HEK293 (cell line): ENCODE measurements around the gene TIRAP.

Experiments used
- CTCF ChIA-PET: fragments of 350-600 bp; formaldehyde crosslinking; extraction: SDS; loops from one replicate; lab custom pipeline; 2021; ENCODE audit warnings: antibody characterized with exemption; lab: Yijun Ruan, JAX
- POLR2A ChIA-PET: fragments of 300-600 bp; formaldehyde crosslinking; extraction: SDS; loops from one replicate; lab custom pipeline; 2020; ENCODE audit warnings: antibody characterized with exemption, inconsistent platforms; lab: Yijun Ruan, JAX
- H3K27ac ChIP-seq: fragments of 200-500 bp; sonication (Bioruptor generic); 2 replicates; pipeline ENCODE4 v1.5.1; 2014; ENCODE audit warnings: low read depth, low read length, control low read depth, inconsistent platforms; ENCODE audit errors: extremely low read depth
- H3K36me3 ChIP-seq, 2 experiments: fragments of 200-500 bp in 1 of 2; sonication (Bioruptor generic) in 1 of 2; 1 replicate in 1 of 2; 2 replicates in 1 of 2; pipeline ENCODE4 v1.5.1; 2014 to 2017; ENCODE audit warnings: inconsistent platforms in 2 of 2, low read length in 2 of 2; ENCODE audit not compliant: control insufficient read depth in 2 of 2, insufficient read depth in 1 of 2
- H3K4me1 ChIP-seq: fragments of 200-500 bp; sonication (Bioruptor generic); 2 replicates; pipeline ENCODE4 v1.5.1; 2014; ENCODE audit warnings: mild to moderate bottlenecking, low read length, inconsistent platforms; ENCODE audit not compliant: control insufficient read depth, insufficient read depth
- H3K4me3 ChIP-seq: 2 replicates; pipeline ENCODE4 v1.5.1; 2011; ENCODE audit warnings: low read depth, mild to moderate bottlenecking, control low read depth, low read length, moderate library complexity
- H3K9me3 ChIP-seq: fragments of 200-500 bp; sonication (Bioruptor generic); 2 replicates; pipeline ENCODE4 v1.5.1; 2014; ENCODE audit warnings: low read depth, low read length, inconsistent platforms; ENCODE audit not compliant: control insufficient read depth, insufficient read depth
- BCL11B ChIP-seq: fragments of 450-650 bp; formaldehyde crosslinking; IDR thresholded peaks from 2 replicates; pipeline ENCODE4 v1.5.1; 2016; ENCODE audit warnings: low read depth, missing biosample characterization, missing genetic modification characterization
- BCL6B ChIP-seq: fragments of 450-650 bp; formaldehyde crosslinking; IDR thresholded peaks from 2 replicates; pipeline ENCODE4 v1.5.1; 2017; ENCODE audit warnings: missing biosample characterization, missing genetic modification characterization
- GLIS1 ChIP-seq: fragments of 450-650 bp; formaldehyde crosslinking; IDR thresholded peaks from 2 replicates; pipeline ENCODE4 v1.5.1; 2016; ENCODE audit warnings: missing biosample characterization, missing genetic modification characterization
- TSHZ1 ChIP-seq: fragments of 450-650 bp; formaldehyde crosslinking; IDR thresholded peaks from 2 replicates; pipeline ENCODE4 v1.5.1; 2016; ENCODE audit warnings: missing biosample characterization, missing genetic modification characterization, borderline replicate concordance
- ZBTB48 ChIP-seq: fragments of 450-650 bp; formaldehyde crosslinking; IDR thresholded peaks from 2 replicates; pipeline ENCODE4 v1.5.1; 2016; ENCODE audit warnings: missing biosample characterization, missing genetic modification characterization
- ZFP41 ChIP-seq: fragments of 450-650 bp; formaldehyde crosslinking; IDR thresholded peaks from 2 replicates; pipeline ENCODE4 v1.5.1; 2016; ENCODE audit warnings: missing biosample characterization, missing genetic modification characterization, borderline replicate concordance
- ZNF10 ChIP-seq: fragments of 450-650 bp; formaldehyde crosslinking; IDR thresholded peaks from 2 replicates; pipeline ENCODE4 v1.5.1; 2017; ENCODE audit warnings: missing biosample characterization, missing genetic modification characterization
- ZNF146 ChIP-seq: fragments of 450-650 bp; formaldehyde crosslinking; IDR thresholded peaks from 2 replicates; pipeline ENCODE4 v1.5.1; 2016; ENCODE audit warnings: missing biosample characterization, missing genetic modification characterization
- ZNF148 ChIP-seq: fragments of 450-650 bp; formaldehyde crosslinking; IDR thresholded peaks from 2 replicates; pipeline ENCODE4 v1.5.0; 2017; ENCODE audit warnings: missing biosample characterization, missing genetic modification characterization, borderline replicate concordance
- ZNF2 ChIP-seq: fragments of 450-650 bp; formaldehyde crosslinking; IDR thresholded peaks from 2 replicates; pipeline ENCODE4 v1.5.1; 2016; ENCODE audit warnings: missing biosample characterization, missing genetic modification characterization
- ZNF214 ChIP-seq: fragments of 450-650 bp; formaldehyde crosslinking; IDR thresholded peaks from 2 replicates; pipeline ENCODE4 v1.5.1; 2017; ENCODE audit warnings: missing biosample characterization, mild to moderate bottlenecking, missing genetic modification characterization, borderline replicate concordance
- ZNF24 ChIP-seq: fragments of 450-650 bp; formaldehyde crosslinking; IDR thresholded peaks from 2 replicates; pipeline ENCODE4 v1.5.1; 2016; ENCODE audit warnings: missing biosample characterization, missing genetic modification characterization
- ZNF280C ChIP-seq: fragments of 450-650 bp; formaldehyde crosslinking; IDR thresholded peaks from 2 replicates; pipeline ENCODE4 v1.5.1; 2016; ENCODE audit warnings: missing biosample characterization, missing genetic modification characterization
- ZNF280D ChIP-seq: fragments of 450-650 bp; formaldehyde crosslinking; IDR thresholded peaks from 2 replicates; pipeline ENCODE4 v1.5.1; 2016; ENCODE audit warnings: missing biosample characterization, missing genetic modification characterization
- ZNF558 ChIP-seq: fragments of 450-650 bp; formaldehyde crosslinking; IDR thresholded peaks from 2 replicates; pipeline ENCODE4 v1.5.1; 2016; ENCODE audit warnings: missing biosample characterization, missing genetic modification characterization
- ZNF629 ChIP-seq: fragments of 450-650 bp; formaldehyde crosslinking; IDR thresholded peaks from 2 replicates; pipeline ENCODE4 v1.5.1; 2017; ENCODE audit warnings: missing biosample characterization, missing genetic modification characterization
- ZNF707 ChIP-seq: fragments of 450-650 bp; formaldehyde crosslinking; IDR thresholded peaks from 2 replicates; pipeline ENCODE4 v1.5.1; 2016; ENCODE audit warnings: missing biosample characterization, missing genetic modification characterization
- ZNF837 ChIP-seq: fragments of 450-650 bp; formaldehyde crosslinking; IDR thresholded peaks from 2 replicates; pipeline ENCODE4 v1.5.1; 2016; ENCODE audit warnings: missing biosample characterization, missing genetic modification characterization

The TIRAP gene

GRCh38 chr11:126256216-126256615 lies 26.7 kb upstream of the TIRAP start:
- H3K9me3 ChIP-seq: no peaks in the 10 kb centered on the region
- CTCF ChIA-PET: no interaction called here
- peaks cover 0 to 67% of the 10 kb centered on the region in 2 experiments; a peak in 2 of 3 replicates for H3K36me3 ChIP-seq
- no peak overlapping the region for H3K4me3 ChIP-seq
- TF ChIP-seq ZNF837 (tag by site-specific recombination) (no peak), ZNF214 (tag by site-specific recombination) (no peak), BCL11B (tag by site-specific recombination) (no peak), ZNF10 (tag by site-specific recombination) (no peak), GLIS1 (tag by site-specific recombination) (no peak), ZNF280C (tag by site-specific recombination) (no peak), ZNF148 (tag by site-specific recombination) (no peak), ZNF707 (tag by site-specific recombination) (no peak), ZNF2 (tag by site-specific recombination) (no peak), ZBTB48 (tag by site-specific recombination) (no peak), ZNF24 (tag by site-specific recombination) (no peak), ZNF558 (tag by site-specific recombination) (no peak), ZNF629 (tag by site-specific recombination) (no peak), ZNF146 (no peak)
- no peaks in the 10 kb centered on the region for H3K4me1 ChIP-seq
- POLR2A ChIA-PET: no interaction called here
- no peak overlapping the region for H3K27ac ChIP-seq

GRCh38 chr11:126257144-126257543 lies 25.7 kb upstream of the TIRAP start:
- no peak overlapping the region for H3K4me3 ChIP-seq
- H3K4me1 ChIP-seq: no peaks in the 10 kb centered on the region
- TF ChIP-seq ZNF280D (tag by site-specific recombination) (no peak), ZFP41 (no peak), TSHZ1 (no peak), BCL6B (tag by site-specific recombination) (no peak)
- ChIA-PET CTCF (no interaction called here), POLR2A (no interaction called here)
- H3K27ac ChIP-seq: no peak overlapping the region
- peaks cover 5 to 73% of the 10 kb centered on the region in 2 experiments; a peak in 2 of 3 replicates for H3K36me3 ChIP-seq
- no peaks in the 10 kb centered on the region for H3K9me3 ChIP-seq
